Esophagus muscularis mucosa (tissue), 4 donors: Measurements from ENCODE around the gene SLC29A3. TPM values are rescaled to one million over a fixed set of nuclear protein-coding genes. Genes with fewer than 3 reads are reported as not detected.
A peak's percentile ranks its signal among the peaks of the same experiment; 100 is the strongest.

Experiments used
- DNase-seq: peaks from one replicate; pipeline ENCODE4 v3.0.0-alpha.2; 2017; ENCODE audit errors: extremely low spot score
- H3K27ac ChIP-seq, 4 donors: fragments of 200-600 bp; sonication (generic); replicated peaks in 1 of 4; 1 replicate in 3 of 4; 2 replicates in 1 of 4; pipeline ENCODE4 v1.5.1; 2016 to 2019; ENCODE audit warnings: mild to moderate bottlenecking in 1 of 4
- H3K27me3 ChIP-seq, 4 donors: fragments of 200-600 bp; sonication (generic); one replicate each; pipeline versions ENCODE4 v1.5.1 to v1.6.0; 2016 to 2019
- H3K36me3 ChIP-seq, 4 donors: fragments of 200-600 bp; sonication (generic); one replicate each; pipeline ENCODE4 v1.5.1; 2016 to 2019
- H3K4me1 ChIP-seq, 4 donors: fragments of 200-600 bp; sonication (generic); one replicate each; pipeline ENCODE4 v1.5.1; 2016 to 2019
- H3K4me3 ChIP-seq, 4 donors: fragments of 200-600 bp; sonication (generic); 1 replicate in 2 of 4; 2 replicates in 2 of 4; pipeline ENCODE4 v1.5.1; 2016 to 2019; ENCODE audit warnings: mild to moderate bottlenecking in 4 of 4, moderate library complexity in 1 of 4
- H3K9me3 ChIP-seq, 4 donors: fragments of 200-600 bp; sonication (generic); 1 replicate in 3 of 4; 2 replicates in 1 of 4; pipeline ENCODE4 v1.5.1; 2016 to 2019
- EP300 ChIP-seq: sonication (generic); formaldehyde crosslinking; IDR thresholded peaks from one replicate; pipeline ENCODE4 v1.6.1; 2017; ENCODE audit warnings: antibody characterized with exemption
- POLR2A ChIP-seq: fragments of 450-650 bp; IDR thresholded peaks from one replicate; pipeline ENCODE4 v1.6.1; 2017; ENCODE audit warnings: antibody characterized with exemption, moderate library complexity, mild to moderate bottlenecking, low read depth
- POLR2AphosphoS5 ChIP-seq, 2 donors: sonication (generic); formaldehyde crosslinking; IDR thresholded peaks; one replicate each; pipeline ENCODE4 v1.6.1; 2017; ENCODE audit warnings: antibody characterized with exemption in 2 of 2
- WGBS: methylation state at CpG from one replicate; pipeline ENCODE4 v1.1.5; 2018; 5-methylcytosine and 5-hydroxymethylcytosine counted together
- intact Hi-C: fragments of 100-400 bp; cut with DNase I; formaldehyde crosslinking; loops from one replicate; pipeline ENCODE4 v1.15.1; 2023
- total RNA-seq, 4 donors: library from RNA; depleted of rRNA; stranded (reverse); fragments of >200 nt; gene quantifications; one replicate each; pipeline versions ENCODE4 v1.1.0 to v1.2.1, GENCODE V29; 2016
- TF ChIP-seq, protein P1 (sequence below), 3 experiments: fragments of 200-600 bp in 2 of 3; fragments of 450-650 bp in 1 of 3; sonication (generic) in 2 of 3; IDR thresholded peaks; one replicate each; pipeline ENCODE4 v1.5.1; 2017 to 2019; ENCODE audit warnings: antibody characterized with exemption in 3 of 3, mild to moderate bottlenecking in 2 of 3, moderate library complexity in 1 of 3

Gene SLC29A3
- total RNA-seq, 4 donors from 2014 or later, result 4.0 to 6.9 (median 5.0) TPM

DNA sequence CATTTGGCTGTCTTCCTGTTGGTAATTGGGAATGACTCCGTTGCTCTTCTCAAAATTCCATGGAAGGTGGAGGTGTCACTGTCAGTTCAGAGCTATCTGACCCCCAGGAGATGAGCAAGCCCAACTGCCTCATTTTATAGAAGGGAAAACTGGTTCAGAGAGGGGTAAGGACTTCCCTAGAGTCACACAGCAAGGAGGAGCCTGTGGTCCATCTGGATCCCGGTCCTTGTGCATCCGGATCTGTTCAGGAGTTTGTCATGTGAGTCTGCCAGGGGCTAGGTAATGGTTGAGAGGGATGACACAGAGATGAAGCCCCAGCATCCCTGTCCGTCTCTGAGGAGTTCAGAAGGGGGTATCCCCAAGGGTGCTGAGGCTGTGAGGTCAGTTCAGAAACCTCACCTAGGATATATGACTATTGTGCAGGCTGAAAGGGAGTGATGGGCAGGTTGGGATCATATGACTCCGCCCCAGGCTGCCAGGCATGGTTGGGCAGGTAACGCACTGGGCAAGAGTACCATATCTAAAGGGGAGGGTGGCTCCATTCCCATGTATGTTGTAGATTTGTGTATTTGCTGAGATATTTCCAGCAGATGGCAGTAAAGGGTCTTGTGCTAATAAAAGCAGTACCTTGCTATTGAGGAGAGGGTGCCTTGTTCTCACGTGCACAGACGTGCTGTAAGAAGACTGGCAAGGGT, 16.0 kb upstream of the SLC29A3 start:
- Histone ChIP-seq H3K4me3 (no peak overlapping the region), H3K4me1 (no peaks in the 10 kb centered on the region), H3K27ac (no peak overlapping the region), H3K27me3 (no peaks in the 10 kb centered on the region), H3K36me3 (peaks cover 0 to 11% (median 0%) of the 10 kb centered on the region in 4 donors), H3K9me3 (no peaks in the 10 kb centered on the region)
- intact Hi-C loops, result no loop called here
- TF ChIP-seq, protein P1, sequence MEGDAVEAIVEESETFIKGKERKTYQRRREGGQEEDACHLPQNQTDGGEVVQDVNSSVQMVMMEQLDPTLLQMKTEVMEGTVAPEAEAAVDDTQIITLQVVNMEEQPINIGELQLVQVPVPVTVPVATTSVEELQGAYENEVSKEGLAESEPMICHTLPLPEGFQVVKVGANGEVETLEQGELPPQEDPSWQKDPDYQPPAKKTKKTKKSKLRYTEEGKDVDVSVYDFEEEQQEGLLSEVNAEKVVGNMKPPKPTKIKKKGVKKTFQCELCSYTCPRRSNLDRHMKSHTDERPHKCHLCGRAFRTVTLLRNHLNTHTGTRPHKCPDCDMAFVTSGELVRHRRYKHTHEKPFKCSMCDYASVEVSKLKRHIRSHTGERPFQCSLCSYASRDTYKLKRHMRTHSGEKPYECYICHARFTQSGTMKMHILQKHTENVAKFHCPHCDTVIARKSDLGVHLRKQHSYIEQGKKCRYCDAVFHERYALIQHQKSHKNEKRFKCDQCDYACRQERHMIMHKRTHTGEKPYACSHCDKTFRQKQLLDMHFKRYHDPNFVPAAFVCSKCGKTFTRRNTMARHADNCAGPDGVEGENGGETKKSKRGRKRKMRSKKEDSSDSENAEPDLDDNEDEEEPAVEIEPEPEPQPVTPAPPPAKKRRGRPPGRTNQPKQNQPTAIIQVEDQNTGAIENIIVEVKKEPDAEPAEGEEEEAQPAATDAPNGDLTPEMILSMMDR (IDR thresholded peaks at IDR 0.05), result peak; percentile 38 to 65 (median 40)
- TF ChIP-seq POLR2AphosphoS5 (IDR thresholded peaks at IDR 0.05) (no peak), POLR2A (no peak), EP300 (no peak)
- 63% methylated on average over 8 of the region's 8 CpGs for WGBS
- no peak for DNase-seq

DNA sequence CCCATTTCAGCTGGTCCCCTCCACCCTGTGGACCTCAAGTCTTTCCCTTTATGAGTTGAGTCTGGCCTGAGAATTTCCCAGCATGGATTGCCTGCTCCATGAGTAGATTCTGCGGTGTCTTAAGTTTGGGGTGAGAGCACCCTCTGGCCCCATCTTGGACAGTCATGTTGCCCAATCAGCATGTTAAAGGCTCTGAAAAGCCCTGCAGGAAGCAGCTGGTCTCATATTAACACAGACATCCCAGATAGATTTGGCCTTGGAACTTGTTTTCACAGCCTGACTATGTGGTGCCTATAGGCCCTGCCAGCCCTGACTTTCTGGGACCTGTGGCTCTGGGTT, 15.5 kb upstream of the SLC29A3 start:
- TF ChIP-seq, protein P1 (IDR thresholded peaks at IDR 0.05), result no peak
- TF ChIP-seq POLR2A (no peak), POLR2AphosphoS5 (IDR thresholded peaks at IDR 0.05) (no peak), EP300 (no peak)
- DNase-seq, result no peak
- H3K4me3 ChIP-seq, result no peak overlapping the region
- H3K9me3 ChIP-seq, result no peaks in the 10 kb centered on the region
- H3K36me3 ChIP-seq, result peaks cover 0 to 6% (median 0%) of the 10 kb centered on the region in 4 donors
- no peaks in the 10 kb centered on the region for H3K4me1 ChIP-seq
- WGBS, result 11% methylated on average over 1 of the region's 1 CpG
- H3K27me3 ChIP-seq, result no peaks in the 10 kb centered on the region
- intact Hi-C loops, result no loop called here
- H3K27ac ChIP-seq, result no peak overlapping the region

DNA sequence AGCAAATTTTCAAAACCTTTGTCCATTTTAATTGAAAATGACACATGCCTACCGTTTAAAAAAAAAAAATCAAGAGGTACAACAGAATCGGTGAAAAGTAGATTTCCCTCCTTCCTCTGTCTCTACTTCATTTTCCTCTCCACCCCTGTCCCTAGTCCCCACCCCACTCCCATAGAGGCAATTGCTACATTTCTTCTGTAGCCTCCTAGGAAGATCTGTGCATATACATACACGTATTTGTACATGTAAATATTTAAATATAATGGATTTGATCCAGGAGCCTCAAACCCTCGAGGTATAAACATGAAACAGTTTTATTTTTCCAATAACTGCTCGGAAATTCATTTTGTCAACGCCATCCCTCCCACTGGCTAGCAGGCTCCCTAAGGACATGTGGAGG, 14.1 kb upstream of the SLC29A3 start:
- TF ChIP-seq EP300, result no peak
- no peak for TF ChIP-seq POLR2AphosphoS5 (IDR thresholded peaks at IDR 0.05)
- TF ChIP-seq POLR2A, result no peak
- TF ChIP-seq, protein P1 (IDR thresholded peaks at IDR 0.05), result no peak
- Histone ChIP-seq H3K27me3 (no peaks in the 10 kb centered on the region), H3K27ac (no peak overlapping the region), H3K4me3 (no peak overlapping the region), H3K36me3 (no peaks in the 10 kb centered on the region), H3K4me1 (no peaks in the 10 kb centered on the region), H3K9me3 (no peaks in the 10 kb centered on the region)
- WGBS, result 59% methylated on average over 6 of the region's 6 CpGs
- intact Hi-C loops, result no loop called here
- no peak for DNase-seq

DNA sequence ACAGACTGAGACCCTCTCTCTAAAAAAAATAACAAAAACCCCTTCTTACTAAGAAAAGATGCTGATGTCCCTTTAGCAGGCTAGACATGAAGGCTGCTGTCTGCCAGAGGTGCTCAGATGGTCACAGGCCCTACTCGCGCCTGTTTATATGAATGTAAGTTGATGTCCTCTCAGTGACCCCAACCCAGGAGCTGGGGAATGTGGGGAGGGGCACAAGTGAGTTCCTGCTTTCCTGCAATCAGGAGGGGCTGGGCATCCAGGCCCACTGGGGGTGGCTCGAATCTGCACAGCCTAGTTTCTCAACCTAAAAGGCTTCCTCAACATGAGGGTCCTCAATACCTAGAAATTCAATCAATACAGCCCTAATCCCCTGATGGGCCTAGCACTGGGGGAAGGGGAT, 12.1 kb upstream of the SLC29A3 start:
- WGBS, result 93% methylated on average over 3 of the region's 3 CpGs
- H3K4me1 ChIP-seq, result no peaks in the 10 kb centered on the region

More for the DNA sequence above, 12.1 kb upstream of the SLC29A3 start:
- Histone ChIP-seq H3K27me3 (no peaks in the 10 kb centered on the region), H3K27ac (no peak overlapping the region), H3K9me3 (no peaks in the 10 kb centered on the region), H3K36me3 (no peaks in the 10 kb centered on the region), H3K4me3 (no peak overlapping the region)
- DNase-seq, result no peak
- TF ChIP-seq, protein P1 (IDR thresholded peaks at IDR 0.05), result no peak
- TF ChIP-seq POLR2A (no peak), EP300 (no peak), POLR2AphosphoS5 (IDR thresholded peaks at IDR 0.05) (no peak)
- intact Hi-C loops, result no loop called here
